GM18909 (cell line): ENCODE results near the gene RAP2A.

ENCODE experiments used
- ATAC-seq: cut with Tn5 transposase; IDR thresholded peaks from one replicate; pipeline ENCODE4 v1.9.1; 2021; ENCODE audit warnings: mild to moderate bottlenecking; ENCODE audit not compliant: unreplicated experiment, poor library complexity

Gene RAP2A

GRCh38 chr13:97445522-97446187, 11.7 kb downstream of the RAP2A start:
- ATAC-seq: no peak

GRCh38 chr13:97446448-97446847, 12.5 kb downstream of the RAP2A start:
- no peak for ATAC-seq

DNA sequence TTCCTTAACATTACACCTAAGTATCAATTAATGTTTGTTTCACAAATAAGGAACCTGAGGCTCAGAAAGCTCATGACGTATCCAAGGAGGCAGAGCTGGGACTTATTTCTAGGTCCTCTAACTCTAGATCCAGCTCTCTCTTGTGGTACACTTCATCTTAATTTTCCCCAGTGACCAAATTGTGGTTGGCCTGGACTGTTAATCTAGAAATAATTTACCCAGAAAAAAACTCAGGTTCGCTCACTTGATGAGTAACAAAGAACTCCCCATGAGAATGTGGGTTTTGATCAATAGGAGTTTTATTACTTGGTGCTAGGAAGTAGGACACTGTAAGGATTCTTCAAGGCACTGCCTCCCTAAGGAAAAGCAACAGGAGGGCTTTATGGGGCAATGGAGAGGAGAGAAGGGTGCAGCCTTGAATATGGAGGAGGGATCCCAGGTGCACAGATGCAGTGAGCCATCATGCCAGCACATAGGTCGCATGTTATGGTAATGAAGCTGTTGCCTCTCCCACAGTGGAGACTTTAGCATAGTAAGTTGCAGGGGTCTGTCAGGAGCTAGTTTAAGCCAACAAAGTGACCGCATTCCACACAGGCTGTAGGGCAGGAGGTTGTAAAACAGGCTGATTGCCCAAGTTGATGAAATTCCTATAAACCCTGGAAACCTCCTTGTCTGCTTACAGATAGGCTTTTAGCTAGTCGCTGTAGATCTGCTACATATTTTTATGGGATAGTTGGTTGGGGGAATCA, 14.7 kb downstream of the RAP2A start:
- ATAC-seq: peak; percentile 83

- no peak for ATAC-seq
These were observed 20.7 kb downstream of the RAP2A start for GRCh38 chr13:97454699-97455098.

DNA sequence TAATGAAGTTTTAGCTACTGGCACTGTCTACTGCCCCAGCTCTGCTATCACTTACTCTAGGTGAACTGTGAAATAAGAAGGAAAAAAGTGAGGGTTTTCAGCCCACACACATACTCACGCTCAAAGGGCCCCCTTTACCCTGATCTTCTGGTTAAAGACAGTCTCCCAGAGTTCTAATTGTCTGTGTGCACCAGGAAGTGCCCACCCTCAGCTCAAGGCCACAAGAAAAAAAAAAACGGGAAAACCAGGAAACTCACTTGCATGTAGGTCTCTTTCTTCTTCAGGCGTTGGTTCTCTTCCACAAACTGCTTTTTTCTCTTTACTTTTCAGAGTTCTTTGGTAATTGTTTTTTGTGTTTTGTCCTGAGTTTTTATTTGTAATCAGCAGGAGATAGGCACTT, 22.1 kb downstream of the RAP2A start:
- no peak for ATAC-seq

GRCh38 chr13:97459215-97459777, 25.3 kb downstream of the RAP2A start:
- peak; percentile 27 for ATAC-seq

GRCh38 chr13:97460004-97460775, 26.2 kb downstream of the RAP2A start:
- peak; percentile 96 for ATAC-seq

- ATAC-seq: no peak
These were observed 26.9 kb downstream of the RAP2A start for GRCh38 chr13:97460853-97461252.

DNA sequence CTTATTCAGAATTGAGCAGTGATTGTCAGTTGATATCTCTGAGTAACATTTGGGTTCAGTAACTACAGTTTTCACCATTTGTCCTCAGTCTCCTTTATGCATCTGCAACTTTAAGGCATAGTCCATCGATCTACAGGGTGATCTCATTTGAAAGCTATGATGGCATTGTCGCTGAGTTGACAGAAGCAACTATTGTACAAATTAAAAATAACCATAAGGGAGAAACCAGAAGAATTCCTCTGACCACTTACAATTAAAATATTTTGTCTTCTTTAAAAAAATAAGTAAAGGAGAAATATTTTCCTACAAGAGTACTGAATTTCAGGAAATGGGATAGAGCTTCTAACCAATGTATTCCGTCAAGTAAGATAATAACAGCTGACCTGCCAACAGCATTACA, 30.6 kb downstream of the RAP2A start:
- ATAC-seq: no peak

DNA sequence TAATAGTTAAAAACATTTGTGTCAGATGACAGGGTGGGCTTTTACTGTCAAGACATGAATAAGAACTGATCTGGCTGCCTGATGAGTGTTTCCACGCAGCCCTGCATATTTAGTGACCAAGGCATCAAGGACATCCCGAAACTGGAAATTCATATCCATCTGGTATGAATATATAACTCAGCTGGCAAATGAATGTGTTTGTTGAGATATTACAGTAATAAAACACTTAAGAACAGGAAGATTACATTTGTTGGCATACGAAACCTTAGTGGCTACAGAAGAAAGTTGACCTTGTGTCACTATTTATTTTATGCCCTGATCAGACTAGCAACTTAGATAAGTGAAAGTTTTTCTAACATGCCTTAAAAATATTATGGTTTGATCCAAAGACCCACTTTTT, 32.8 kb downstream of the RAP2A start:
- no peak for ATAC-seq

- no peak for ATAC-seq
These were observed 34.4 kb downstream of the RAP2A start for GRCh38 chr13:97468331-97468730.

GRCh38 chr13:97471711-97472110, 37.7 kb downstream of the RAP2A start:
- no peak for ATAC-seq

DNA sequence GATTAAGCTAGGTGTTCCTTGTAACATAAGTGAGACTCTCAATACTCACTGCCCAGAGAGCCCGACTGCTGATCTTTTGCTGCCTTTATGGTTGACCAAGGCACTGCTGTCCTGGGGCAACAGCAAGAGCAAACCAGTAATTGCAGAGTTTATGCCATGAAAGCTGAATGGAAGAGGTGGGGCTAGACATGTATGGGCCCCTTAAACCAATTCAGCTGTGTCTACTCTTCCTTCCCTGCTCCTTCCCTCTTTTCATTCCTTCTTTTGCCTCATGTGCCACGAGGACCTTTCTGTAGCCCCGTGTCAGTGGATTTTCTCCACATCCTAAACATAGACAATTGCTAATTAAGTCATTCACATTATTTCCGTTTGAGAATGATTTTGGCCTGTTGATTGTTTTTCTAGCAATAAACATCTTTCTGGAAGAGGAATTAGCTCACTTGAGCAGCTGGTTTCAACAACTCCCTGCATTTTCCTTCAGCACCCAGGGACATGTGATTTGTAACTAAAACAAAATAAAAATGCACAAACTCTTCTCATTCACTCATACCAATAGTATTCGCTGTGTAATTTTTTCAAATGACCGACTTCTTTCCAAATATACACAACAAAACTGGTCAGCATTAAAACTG, 40.5 kb downstream of the RAP2A start:
- no peak for ATAC-seq

GRCh38 chr13:97475011-97475410, 41.0 kb downstream of the RAP2A start:
- ATAC-seq: no peak

- ATAC-seq: no peak
These were observed 43.9 kb downstream of the RAP2A start for GRCh38 chr13:97477844-97478243.

DNA sequence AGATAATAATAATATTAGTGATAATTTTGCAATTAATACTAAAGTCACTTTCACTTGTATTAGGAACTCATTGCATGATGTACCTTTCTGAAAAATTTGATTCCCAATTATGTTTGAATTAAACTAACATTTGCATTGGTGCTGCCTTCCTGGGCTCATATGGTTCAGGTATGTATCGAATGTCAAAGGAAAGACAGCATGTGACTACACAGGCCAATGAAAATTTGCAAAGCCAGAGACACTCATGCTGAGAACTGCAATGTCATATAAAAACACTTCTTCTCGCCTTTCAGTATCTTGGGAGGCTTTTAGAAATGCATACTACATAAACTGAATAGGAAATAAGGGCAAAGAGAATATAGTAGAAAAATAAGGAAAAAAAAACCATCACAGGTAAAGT, 44.3 kb downstream of the RAP2A start:
- ATAC-seq: no peak

GRCh38 chr13:97483465-97483864, 49.5 kb downstream of the RAP2A start:
- ATAC-seq: no peak

DNA sequence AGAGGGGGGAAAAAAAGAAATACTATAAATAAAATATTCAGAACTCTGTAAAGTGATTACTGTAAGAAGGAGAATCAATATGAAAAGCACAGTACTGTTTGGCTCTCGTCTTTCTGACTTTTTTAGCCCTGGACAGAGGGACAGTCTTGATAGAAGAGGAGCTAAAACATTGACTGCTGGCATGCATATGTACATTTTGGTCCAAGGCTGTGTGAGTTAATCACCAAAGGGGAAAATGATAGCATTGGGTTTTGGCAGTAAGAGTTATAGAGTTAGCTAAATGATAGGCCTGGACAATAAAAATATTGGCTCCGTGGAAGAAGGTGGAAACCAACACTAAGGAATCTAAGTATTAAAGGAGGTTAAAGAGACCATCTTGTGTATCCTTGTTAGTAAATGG, 50.3 kb downstream of the RAP2A start:
- no peak for ATAC-seq

DNA sequence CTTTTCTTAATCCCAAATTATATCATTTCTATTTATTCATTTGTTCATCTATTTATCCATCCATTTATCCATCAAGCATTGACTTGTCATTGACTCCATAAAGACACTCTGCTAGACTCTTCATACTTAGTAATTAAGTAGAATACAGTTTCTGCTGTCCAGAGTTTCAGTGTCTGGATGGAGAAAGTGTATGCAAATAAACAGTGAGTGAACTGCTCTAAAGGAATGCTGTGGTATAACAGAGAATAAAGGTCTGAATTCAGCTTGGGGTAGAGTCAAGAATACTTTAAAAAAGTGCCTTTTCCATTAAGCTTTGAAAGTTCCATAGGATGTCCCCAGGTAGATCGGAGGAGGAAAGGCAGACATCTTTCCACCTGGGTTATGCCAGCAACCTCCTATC, 51.4 kb downstream of the RAP2A start:
- no peak for ATAC-seq

- no peak for ATAC-seq
These were observed 56.8 kb downstream of the RAP2A start for GRCh38 chr13:97490702-97491307.
